Body of pancreas (tissue), 4 donors: ENCODE data around the gene SART1.

Experiments used
- CTCF ChIP-seq, 7 experiments: fragments of 450-650 bp in 4 of 7; fragments of 200-600 bp in 3 of 7; sonication (generic) in 3 of 7; IDR thresholded peaks; one replicate each; pipeline ENCODE4 v1.5.1; 2016 to 2019; ENCODE audit warnings: antibody characterized with exemption in 7 of 7
- POLR2A ChIP-seq, 3 donors: fragments of 450-650 bp; IDR thresholded peaks; one replicate each; pipeline ENCODE4 v1.6.1; 2016; ENCODE audit warnings: antibody characterized with exemption in 3 of 3, mild to moderate bottlenecking in 2 of 3

DNA sequence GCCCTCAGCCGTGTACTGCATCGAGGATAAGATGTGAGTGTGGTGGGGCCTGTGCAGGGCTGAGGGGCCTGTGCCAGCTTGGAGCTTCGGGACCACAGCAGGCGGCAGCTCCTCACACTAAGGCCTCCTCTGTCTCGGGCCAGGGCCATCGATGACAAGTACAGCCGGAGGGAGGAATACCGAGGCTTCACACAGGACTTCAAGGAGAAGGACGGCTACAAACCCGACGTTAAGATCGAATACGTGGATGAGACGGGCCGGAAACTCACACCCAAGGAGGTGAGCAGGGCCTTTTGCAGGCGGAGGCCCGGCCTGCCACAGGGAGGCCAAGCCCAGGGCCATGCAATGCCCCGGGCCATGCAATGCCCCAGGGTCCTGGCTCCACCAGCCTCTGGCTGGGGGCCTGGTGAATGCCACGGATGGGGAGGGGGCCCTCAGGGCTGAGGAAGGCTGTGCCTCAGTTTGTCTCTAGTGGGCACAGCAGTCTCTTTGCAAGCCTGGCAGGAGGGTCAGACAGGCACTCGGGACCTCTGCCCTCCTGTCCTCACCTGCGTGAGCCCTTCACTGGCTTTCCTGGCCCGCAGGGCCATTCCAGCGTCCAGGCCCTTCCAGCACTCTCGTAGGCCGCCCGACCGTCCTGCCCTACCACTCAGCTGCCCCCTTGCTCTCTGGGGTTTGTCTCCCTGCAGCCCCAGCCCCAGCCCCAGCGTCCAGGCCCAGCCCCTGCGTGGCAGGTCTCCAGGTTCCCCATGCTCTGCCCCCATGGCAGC, 16.3 kb downstream of the SART1 start:
- no peak for TF ChIP-seq CTCF (IDR thresholded peaks at IDR 0.05)
- no peak for TF ChIP-seq POLR2A (IDR thresholded peaks at IDR 0.05)
